Gastrocnemius medialis (tissue), 4 donors: ENCODE results near the gene CFAP47. TPM values are rescaled to one million over a fixed set of nuclear protein-coding genes. Genes with fewer than 3 reads are reported as not detected.

ENCODE experiments used
- ATAC-seq, 2 donors: fragments of 150-250 bp; one replicate each; pipeline ENCODE4 v1.9.1; 2016
- DNase-seq, 2 donors: peaks; one replicate each; pipeline ENCODE4 v3.0.0-alpha.2; 2019
- H3K27ac ChIP-seq, 4 donors: fragments of 200-600 bp; sonication (generic); 1 replicate in 1 of 4; 2 replicates in 3 of 4; pipeline ENCODE4 v1.5.1; 2016 to 2018; ENCODE audit warnings: mild to moderate bottlenecking in 2 of 4, moderate library complexity in 1 of 4
- H3K27me3 ChIP-seq, 3 donors: fragments of 200-600 bp; sonication (generic) in 2 of 3; 1 replicate in 1 of 3; 2 replicates in 2 of 3; pipeline versions ENCODE4 v1.5.1 to v1.6.0; 2016 to 2019; ENCODE audit warnings: mild to moderate bottlenecking in 1 of 3, moderate library complexity in 1 of 3
- H3K36me3 ChIP-seq, 2 donors: fragments of 200-600 bp; sonication (generic) in 1 of 2; one replicate each; pipeline ENCODE4 v1.5.1; 2017 to 2018
- H3K4me1 ChIP-seq, 2 donors: fragments of 200-600 bp; sonication (generic) in 1 of 2; one replicate each; pipeline ENCODE4 v1.5.1; 2016 to 2017; ENCODE audit warnings: mild to moderate bottlenecking in 2 of 2
- H3K4me3 ChIP-seq, 4 donors: fragments of 200-600 bp; sonication (generic) in 3 of 4; 1 replicate in 1 of 4; 2 replicates in 3 of 4; pipeline ENCODE4 v1.5.1; 2016 to 2019; ENCODE audit warnings: mild to moderate bottlenecking in 2 of 4
- H3K9me3 ChIP-seq, 3 donors: fragments of 200-600 bp; sonication (generic) in 2 of 3; 1 replicate in 1 of 3; 2 replicates in 2 of 3; pipeline ENCODE4 v1.5.1; 2016 to 2019
- CTCF ChIP-seq, 5 experiments: fragments of 450-650 bp in 3 of 5; fragments of 200-600 bp in 2 of 5; sonication (generic) in 2 of 5; IDR thresholded peaks in 4 of 5; conservative IDR thresholded peaks in 1 of 5; 1 replicate in 4 of 5; 2 replicates in 1 of 5; pipeline ENCODE4 v1.5.1; 2016 to 2019; ENCODE audit warnings: antibody characterized with exemption in 5 of 5, mild to moderate bottlenecking in 3 of 5, moderate library complexity in 3 of 5
- POLR2A ChIP-seq, 2 donors: fragments of 450-650 bp; IDR thresholded peaks; one replicate each; pipeline ENCODE4 v1.6.1; 2017; ENCODE audit warnings: antibody characterized with exemption in 2 of 2, mild to moderate bottlenecking in 2 of 2, moderate library complexity in 2 of 2
- in situ Hi-C, 4 donors: fragments of 200-750 bp; cut with MboI; loops; one replicate each; pipeline versions ENCODE4 v1.15.0 to v1.8.0; 2017; ENCODE audit warnings: low sequenced_read_pairs in 4 of 4
- intact Hi-C: fragments of 100-400 bp; cut with DNase I; formaldehyde crosslinking; loops from one replicate; pipeline ENCODE4 v1.15.1; 2023; ENCODE audit warnings: low total_unique reads
- total RNA-seq, 4 donors: library from RNA; depleted of rRNA; stranded (reverse); fragments of >200 nt; gene quantifications; one replicate each; pipeline versions ENCODE4 v1.1.0 to v1.2.3, GENCODE V29; 2016

The CFAP47 gene
- total RNA-seq, 4 donors from 2014 or later: not detected

- no peak for DNase-seq
- TF ChIP-seq CTCF (IDR thresholded peaks at IDR 0.05 in 4 of 5, conservative IDR thresholded peaks at IDR 0.05 in 1 of 5): no peak
- no peak for TF ChIP-seq POLR2A (IDR thresholded peaks at IDR 0.05)
- in situ Hi-C loops (no loop called here), intact Hi-C loops (no loop called here)
- Histone ChIP-seq H3K36me3 (no peaks in the 10 kb centered on the region), H3K9me3 (no peaks in the 10 kb centered on the region), H3K4me1 (no peaks in the 10 kb centered on the region), H3K27me3 (no peaks in the 10 kb centered on the region), H3K4me3 (no peak overlapping the region), H3K27ac (no peak overlapping the region)
- ATAC-seq: no peak
Observed at GRCh38 chrX:36314303-36314702, 394.8 kb downstream of the CFAP47 start.

GRCh38 chrX:36334572-36334971 lies 415.0 kb downstream of the CFAP47 start:
- no peak for DNase-seq
- H3K9me3 ChIP-seq: no peaks in the 10 kb centered on the region
- no peaks in the 10 kb centered on the region for H3K36me3 ChIP-seq
- TF ChIP-seq POLR2A (IDR thresholded peaks at IDR 0.05): no peak
- TF ChIP-seq CTCF (IDR thresholded peaks at IDR 0.05 in 4 of 5, conservative IDR thresholded peaks at IDR 0.05 in 1 of 5): no peak
- no peak for ATAC-seq
- no peak overlapping the region for H3K27ac ChIP-seq
- H3K4me1 ChIP-seq: no peaks in the 10 kb centered on the region
- H3K27me3 ChIP-seq: no peaks in the 10 kb centered on the region
- no peak overlapping the region for H3K4me3 ChIP-seq
- in situ Hi-C loops (no loop called here), intact Hi-C loops (no loop called here)

- TF ChIP-seq POLR2A (IDR thresholded peaks at IDR 0.05) (no peak), CTCF (IDR thresholded peaks at IDR 0.05 in 4 of 5, conservative IDR thresholded peaks at IDR 0.05 in 1 of 5) (no peak)
- Histone ChIP-seq H3K27ac (no peak overlapping the region), H3K4me1 (no peaks in the 10 kb centered on the region), H3K27me3 (no peaks in the 10 kb centered on the region), H3K36me3 (no peaks in the 10 kb centered on the region), H3K4me3 (no peak overlapping the region), H3K9me3 (no peaks in the 10 kb centered on the region)
- DNase-seq (no peak), ATAC-seq (no peak)
- intact Hi-C loops: no loop called here
- in situ Hi-C loops: no loop called here
Observed at GRCh38 chrX:36336751-36337150, 417.2 kb downstream of the CFAP47 start.

- Histone ChIP-seq H3K27me3 (no peaks in the 10 kb centered on the region), H3K9me3 (no peaks in the 10 kb centered on the region), H3K4me1 (no peaks in the 10 kb centered on the region), H3K36me3 (no peaks in the 10 kb centered on the region), H3K27ac (no peak overlapping the region), H3K4me3 (no peak overlapping the region)
- no peak for DNase-seq
- in situ Hi-C loops (no loop called here), intact Hi-C loops (no loop called here)
- ATAC-seq: no peak
- TF ChIP-seq CTCF (IDR thresholded peaks at IDR 0.05 in 4 of 5, conservative IDR thresholded peaks at IDR 0.05 in 1 of 5) (no peak), POLR2A (IDR thresholded peaks at IDR 0.05) (no peak)
Observed at GRCh38 chrX:36344301-36344700, 424.8 kb downstream of the CFAP47 start.

GRCh38 chrX:36348509-36348908 lies 429.0 kb downstream of the CFAP47 start:
- intact Hi-C loops: no loop called here

More at GRCh38 chrX:36348509-36348908, 429.0 kb downstream of the CFAP47 start:
- Histone ChIP-seq H3K9me3 (no peaks in the 10 kb centered on the region), H3K27me3 (no peaks in the 10 kb centered on the region), H3K4me1 (no peaks in the 10 kb centered on the region), H3K27ac (no peak overlapping the region), H3K4me3 (no peak overlapping the region), H3K36me3 (no peaks in the 10 kb centered on the region)
- TF ChIP-seq CTCF (IDR thresholded peaks at IDR 0.05 in 4 of 5, conservative IDR thresholded peaks at IDR 0.05 in 1 of 5): no peak
- in situ Hi-C loops: no loop called here
- DNase-seq (no peak), ATAC-seq (no peak)
